SH-SY5Y (cell line): Measurements from ENCODE around the gene ZFX.

ENCODE experiments used
- GATA2 ChIP-seq: IDR thresholded peaks from 2 replicates; pipeline ENCODE4 v1.6.1; 2011; ENCODE audit warnings: mild to moderate bottlenecking, low read depth, low read length
- GATA3 ChIP-seq: IDR thresholded peaks from 2 replicates; pipeline ENCODE4 v1.6.1; 2011; ENCODE audit warnings: low read depth, mild to moderate bottlenecking, low read length, moderate library complexity

- TF ChIP-seq GATA2 (no peak), GATA3 (no peak)
Measured at GRCh38 chrX:24231641-24232179, 82.2 kb downstream of the ZFX start.
